OCI-LY1 (cell line): ENCODE data around the gene TTLL5.

Source experiments
- H2AFZ ChIP-seq: fragments of 200-600 bp; sonication (generic), shearing (Covaris generic); 2 replicates; pipeline ENCODE4 v1.6.0; 2014; ENCODE audit warnings: antibody characterized with exemption, mild to moderate bottlenecking, low read length
- H3F3A ChIP-seq: fragments of 200-600 bp; sonication (generic), shearing (Covaris generic); 2 replicates; pipeline ENCODE4 v1.6.0; 2014; ENCODE audit warnings: mild to moderate bottlenecking, antibody characterized with exemption, low read length, moderate library complexity; ENCODE audit not compliant: insufficient read depth
- H3K27ac ChIP-seq: fragments of 200-600 bp; sonication (generic); 2 replicates; pipeline ENCODE4 v1.5.1; 2014; ENCODE audit warnings: low read length, mixed run types, mild to moderate bottlenecking, low read depth; ENCODE audit not compliant: poor library complexity, severe bottlenecking
- H3K27me3 ChIP-seq: fragments of 200-600 bp; sonication (generic); 2 replicates; pipeline ENCODE4 v1.6.0; 2014; ENCODE audit warnings: antibody characterized with exemption, mild to moderate bottlenecking, low read length, moderate library complexity; ENCODE audit not compliant: insufficient read depth
- H3K36me3 ChIP-seq: fragments of 200-600 bp; sonication (generic); 2 replicates; pipeline ENCODE4 v1.6.1; 2014; ENCODE audit warnings: mild to moderate bottlenecking, antibody characterized with exemption, low read length, moderate library complexity, mixed read lengths; ENCODE audit not compliant: insufficient read depth
- H3K4me1 ChIP-seq: fragments of 200-600 bp; sonication (generic); 2 replicates; pipeline ENCODE4 v1.5.1; 2014; ENCODE audit warnings: mild to moderate bottlenecking, low read length, moderate library complexity; ENCODE audit not compliant: insufficient read depth, severe bottlenecking
- H3K4me2 ChIP-seq: fragments of 200-600 bp; sonication (generic), shearing (Covaris generic); 2 replicates; pipeline ENCODE4 v1.6.1; 2014; ENCODE audit warnings: low read length
- H3K4me3 ChIP-seq: fragments of 200-600 bp; sonication (generic); 2 replicates; pipeline ENCODE4 v1.5.1; 2014; ENCODE audit warnings: low read length, low read depth, mild to moderate bottlenecking, mixed read lengths; ENCODE audit not compliant: poor library complexity, severe bottlenecking
- H3K79me2 ChIP-seq: fragments of 200-600 bp; shearing (Covaris generic); 2 replicates; pipeline ENCODE4 v1.6.1; 2016; ENCODE audit warnings: mixed run types, low read length, mixed read lengths; ENCODE audit not compliant: insufficient read depth
- H3K9ac ChIP-seq: fragments of 200-600 bp; sonication (generic), shearing (Covaris generic); 2 replicates; pipeline ENCODE4 v1.6.1; 2014; ENCODE audit warnings: mild to moderate bottlenecking, low read length, mixed read lengths
- H3K9me2 ChIP-seq: fragments of 200-600 bp; sonication (generic), shearing (Covaris generic); 2 replicates; pipeline ENCODE4 v1.6.1; 2014; ENCODE audit warnings: low read depth, mild to moderate bottlenecking, low read length, mixed read lengths
- H3K9me3 ChIP-seq: fragments of 200-600 bp; shearing (Covaris generic); 2 replicates; pipeline ENCODE4 v1.6.1; 2014; ENCODE audit warnings: low read length, mixed read lengths
- H4K20me1 ChIP-seq: fragments of 200-600 bp; sonication (generic), shearing (Covaris generic); 2 replicates; pipeline ENCODE4 v1.6.0; 2016; ENCODE audit warnings: mild to moderate bottlenecking, low read length; ENCODE audit not compliant: insufficient read depth
- CTCF ChIP-seq: fragments of 200-600 bp; sonication (generic), shearing (Covaris generic); IDR thresholded peaks from 2 replicates; pipeline ENCODE4 v1.5.1; 2017; ENCODE audit warnings: mild to moderate bottlenecking, antibody characterized with exemption, low read length, moderate library complexity, mixed read lengths
- EZH2 ChIP-seq: fragments of 200-600 bp; sonication (generic), shearing (Covaris generic); IDR thresholded peaks from 2 replicates; pipeline ENCODE4 v1.8.0; 2017; ENCODE audit warnings: borderline replicate concordance, mixed run types, mild to moderate bottlenecking, antibody characterized with exemption, low read length, moderate library complexity, mixed read lengths

TTLL5 gene

DNA sequence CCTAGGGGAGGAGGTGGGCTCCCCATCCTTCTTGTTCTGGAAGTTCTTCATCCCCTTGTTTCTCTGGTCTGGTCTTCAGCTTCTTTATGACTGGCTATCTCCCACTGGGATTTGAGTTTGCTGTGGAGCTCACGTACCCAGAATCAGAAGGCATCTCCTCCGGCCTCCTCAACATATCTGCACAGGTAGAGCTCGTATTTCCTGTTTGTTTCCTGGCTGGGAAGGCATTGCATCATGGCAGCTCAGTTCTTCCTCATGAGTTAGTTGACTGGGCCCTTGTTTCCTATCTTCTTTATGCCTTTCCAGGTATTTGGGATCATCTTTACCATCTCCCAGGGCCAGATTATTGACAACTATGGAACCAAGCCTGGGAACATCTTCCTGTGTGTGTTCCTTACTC, 20.2 kb upstream of the TTLL5 start:
- no peak overlapping the region for H3K27ac ChIP-seq

DNA sequence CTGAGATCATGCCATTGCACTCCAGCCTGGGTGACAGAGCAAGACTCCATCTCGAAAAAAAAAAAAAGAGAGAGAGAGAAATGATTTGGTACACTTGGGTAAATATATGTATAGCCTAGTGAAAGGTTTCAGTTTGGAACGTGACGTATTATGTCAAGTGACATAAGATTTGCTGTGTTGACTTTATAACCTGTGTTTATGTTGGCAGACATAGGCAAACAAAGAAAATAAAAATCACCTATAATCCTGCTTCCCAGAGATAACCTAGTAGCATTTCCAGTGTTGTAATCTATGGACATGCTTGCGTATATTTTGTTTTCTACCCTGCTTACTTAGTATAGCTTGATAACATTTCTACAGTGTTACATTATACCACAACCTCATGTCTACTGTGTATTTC, 17.1 kb upstream of the TTLL5 start:
- Histone ChIP-seq H3K4me3 (no peak overlapping the region), H3K27me3 (no peaks in the 10 kb centered on the region), H3K9ac (no peak overlapping the region), H2AFZ (no peak overlapping the region), H3K9me2 (no peaks in the 10 kb centered on the region), H4K20me1 (no peaks in the 10 kb centered on the region), H3K4me2 (no peak overlapping the region), H3K36me3 (peaks cover 9% of the 10 kb centered on the region), H3K4me1 (no peaks in the 10 kb centered on the region), H3F3A (no peaks in the 10 kb centered on the region), H3K9me3 (no peaks in the 10 kb centered on the region), H3K27ac (no peak overlapping the region), H3K79me2 (no peaks in the 10 kb centered on the region)
- TF ChIP-seq EZH2 (no peak), CTCF (no peak)

More for the DNA sequence above, 20.2 kb upstream of the TTLL5 start:
- Histone ChIP-seq H3F3A (no peaks in the 10 kb centered on the region), H3K9me2 (no peaks in the 10 kb centered on the region), H3K9me3 (no peaks in the 10 kb centered on the region), H3K4me2 (no peak overlapping the region), H2AFZ (no peak overlapping the region), H3K27me3 (no peaks in the 10 kb centered on the region; the same call in 1 of the 2 replicates), H3K4me1 (no peaks in the 10 kb centered on the region), H3K36me3 (no peaks in the 10 kb centered on the region), H3K9ac (no peak overlapping the region), H3K4me3 (no peak overlapping the region), H4K20me1 (no peaks in the 10 kb centered on the region), H3K79me2 (no peaks in the 10 kb centered on the region)
- TF ChIP-seq CTCF = no peak
- no peak for TF ChIP-seq EZH2

- H3K4me2 ChIP-seq = no peak overlapping the region
- H3K9me2 ChIP-seq = no peaks in the 10 kb centered on the region
- H3K27ac ChIP-seq = no peak overlapping the region
- H2AFZ ChIP-seq = no peak overlapping the region
- H3K79me2 ChIP-seq = no peaks in the 10 kb centered on the region
- no peak overlapping the region for H3K9ac ChIP-seq
- H3F3A ChIP-seq = no peaks in the 10 kb centered on the region
- no peak overlapping the region for H3K4me3 ChIP-seq
- no peaks in the 10 kb centered on the region for H4K20me1 ChIP-seq
- H3K4me1 ChIP-seq = no peaks in the 10 kb centered on the region
- peaks cover 20% of the 10 kb centered on the region for H3K36me3 ChIP-seq
- no peaks in the 10 kb centered on the region for H3K9me3 ChIP-seq
- H3K27me3 ChIP-seq = no peaks in the 10 kb centered on the region
- TF ChIP-seq EZH2 = no peak
- no peak for TF ChIP-seq CTCF
These were observed 16.0 kb upstream of the TTLL5 start for GRCh38 chr14:75645056-75645455.
